Measurements from ENCODE around the gene CEP63. TPM values are rescaled to one million over a fixed set of nuclear protein-coding genes. Genes with fewer than 3 reads are reported as not detected.

Gene CEP63
- total RNA-seq, 2 experiments from 2014 or later = 13.2 to 15.1 TPM

DNA sequence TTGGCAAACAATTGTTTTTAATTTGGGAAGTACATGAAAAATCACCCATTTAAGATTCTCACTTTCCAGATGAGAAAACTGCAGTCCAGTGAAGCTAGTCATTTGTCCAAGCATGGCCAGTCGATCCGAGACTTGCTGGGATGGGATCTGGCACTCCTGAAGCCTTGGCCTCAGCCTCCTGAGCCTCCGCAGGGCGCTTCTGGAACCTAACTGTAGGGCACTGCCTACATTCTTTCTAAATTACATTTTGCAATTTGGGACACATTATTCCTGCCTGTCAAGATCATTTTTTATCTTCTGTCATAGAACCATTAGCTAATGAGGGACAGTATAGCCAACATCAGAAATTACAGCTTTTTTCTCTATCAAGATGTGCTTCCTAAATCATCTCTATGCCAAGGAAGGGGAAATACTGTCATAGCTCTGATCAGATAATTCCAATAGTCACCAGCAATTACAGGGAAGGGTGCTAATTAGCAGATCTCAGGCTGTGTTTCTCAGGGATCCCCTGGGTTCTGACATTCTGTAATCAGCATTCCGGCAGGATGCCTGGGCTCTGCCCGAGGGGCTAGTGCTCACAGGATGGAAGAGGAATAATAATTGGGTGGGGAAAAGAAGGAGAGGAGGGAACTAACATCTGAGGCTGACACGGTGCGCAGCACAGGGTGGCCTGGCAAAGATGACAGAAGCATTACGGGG is 28.3 kb upstream of the CEP63 start:
- intact Hi-C loops (cut with DNase I, micrococcal nuclease) = no loop called here
- POLR2A ChIA-PET = no interaction called here
- Histone ChIP-seq H3K36me3 (ENCODE audit: insufficient read depth, low read length) (no peaks in the 10 kb centered on the region), H3K4me1 (ENCODE audit: insufficient read depth, low read length) (no peaks in the 10 kb centered on the region), H3K27me3 (ENCODE audit: control insufficient read depth in 1 of 2, insufficient read depth in 2 of 2, low read length in 2 of 2) (peaks cover 0 to 23% of the 10 kb centered on the region in 2 experiments), H3K9me3 (ENCODE audit: control insufficient read depth in 1 of 2, insufficient read depth in 1 of 2, low read length in 2 of 2) (no peaks in the 10 kb centered on the region), H3K27ac (ENCODE audit: low read depth in 1 of 2, low read length in 2 of 2) (no peak overlapping the region), H3K4me3 (ENCODE audit: low read length) (no peak overlapping the region)
- TF ChIP-seq, protein P1, sequence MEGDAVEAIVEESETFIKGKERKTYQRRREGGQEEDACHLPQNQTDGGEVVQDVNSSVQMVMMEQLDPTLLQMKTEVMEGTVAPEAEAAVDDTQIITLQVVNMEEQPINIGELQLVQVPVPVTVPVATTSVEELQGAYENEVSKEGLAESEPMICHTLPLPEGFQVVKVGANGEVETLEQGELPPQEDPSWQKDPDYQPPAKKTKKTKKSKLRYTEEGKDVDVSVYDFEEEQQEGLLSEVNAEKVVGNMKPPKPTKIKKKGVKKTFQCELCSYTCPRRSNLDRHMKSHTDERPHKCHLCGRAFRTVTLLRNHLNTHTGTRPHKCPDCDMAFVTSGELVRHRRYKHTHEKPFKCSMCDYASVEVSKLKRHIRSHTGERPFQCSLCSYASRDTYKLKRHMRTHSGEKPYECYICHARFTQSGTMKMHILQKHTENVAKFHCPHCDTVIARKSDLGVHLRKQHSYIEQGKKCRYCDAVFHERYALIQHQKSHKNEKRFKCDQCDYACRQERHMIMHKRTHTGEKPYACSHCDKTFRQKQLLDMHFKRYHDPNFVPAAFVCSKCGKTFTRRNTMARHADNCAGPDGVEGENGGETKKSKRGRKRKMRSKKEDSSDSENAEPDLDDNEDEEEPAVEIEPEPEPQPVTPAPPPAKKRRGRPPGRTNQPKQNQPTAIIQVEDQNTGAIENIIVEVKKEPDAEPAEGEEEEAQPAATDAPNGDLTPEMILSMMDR (IDR thresholded peaks at IDR 0.05) = no peak
- peaks cover 31% of the 10 kb centered on the region for H3K27me3 Mint-ChIP-seq
- no peaks in the 10 kb centered on the region for H3K4me1 Mint-ChIP-seq (ENCODE audit: low read depth)
- ATAC-seq (ENCODE audit: poor library complexity) (no peak), DNase-seq (no peak)
- CTCF ChIA-PET = no interaction called here
- H3K36me3 Mint-ChIP-seq (ENCODE audit: low read depth) = no peaks in the 10 kb centered on the region
- no peak overlapping the region for H3K27ac Mint-ChIP-seq
- H3K9me3 Mint-ChIP-seq = no peaks in the 10 kb centered on the region
- H3K4me3 Mint-ChIP-seq = no peak overlapping the region

DNA sequence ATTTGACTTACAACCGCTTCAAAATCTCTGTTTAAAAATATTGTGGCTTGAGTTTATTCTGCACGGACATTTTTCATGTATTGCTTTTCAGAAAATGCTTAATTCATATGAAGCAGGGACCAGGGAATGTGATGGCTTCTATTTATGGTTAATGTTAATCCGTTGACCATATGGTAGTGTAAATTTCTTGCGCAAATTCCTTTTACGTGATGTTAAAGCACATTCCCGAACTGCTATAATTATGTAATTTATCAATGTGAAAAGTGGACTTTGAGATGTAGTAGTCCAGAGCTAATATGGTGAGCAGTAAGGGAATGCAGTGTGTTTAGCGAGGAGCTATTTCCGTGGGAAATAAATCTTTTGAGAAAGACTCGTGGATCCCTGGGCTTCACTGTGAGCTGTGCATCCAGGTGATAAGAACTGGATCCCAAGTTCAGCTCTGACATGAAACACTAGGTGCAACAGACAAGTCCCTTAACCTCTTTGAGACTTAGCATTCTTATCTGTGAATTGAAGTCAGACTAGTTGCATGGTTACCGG is 27.4 kb upstream of the CEP63 start:
- H3K4me3 ChIP-seq (ENCODE audit: low read length) = no peak overlapping the region
- ChIA-PET POLR2A (no interaction called here), CTCF (no interaction called here)
- H3K27ac ChIP-seq (ENCODE audit: low read depth in 1 of 2, low read length in 2 of 2) = no peak overlapping the region
- no peaks in the 10 kb centered on the region for H3K9me3 Mint-ChIP-seq
- no peaks in the 10 kb centered on the region for H3K9me3 ChIP-seq (ENCODE audit: control insufficient read depth in 1 of 2, insufficient read depth in 1 of 2, low read length in 2 of 2)
- no peaks in the 10 kb centered on the region for H3K36me3 ChIP-seq (ENCODE audit: insufficient read depth, low read length)
- intact Hi-C loops (cut with DNase I, micrococcal nuclease) = no loop called here
- H3K4me3 Mint-ChIP-seq = no peak overlapping the region
- H3K27me3 ChIP-seq (ENCODE audit: control insufficient read depth in 1 of 2, insufficient read depth in 2 of 2, low read length in 2 of 2) = peaks cover 0 to 23% of the 10 kb centered on the region in 2 experiments
- H3K4me1 Mint-ChIP-seq (ENCODE audit: low read depth) = no peaks in the 10 kb centered on the region
- TF ChIP-seq, protein P1 (IDR thresholded peaks at IDR 0.05) = no peak
- no peak overlapping the region for H3K27ac Mint-ChIP-seq
- DNase-seq = no peak
- ATAC-seq (ENCODE audit: poor library complexity) = no peak
- H3K27me3 Mint-ChIP-seq = peaks cover 27% of the 10 kb centered on the region
- no peaks in the 10 kb centered on the region for H3K36me3 Mint-ChIP-seq (ENCODE audit: low read depth)
- H3K4me1 ChIP-seq (ENCODE audit: insufficient read depth, low read length) = no peaks in the 10 kb centered on the region

DNA sequence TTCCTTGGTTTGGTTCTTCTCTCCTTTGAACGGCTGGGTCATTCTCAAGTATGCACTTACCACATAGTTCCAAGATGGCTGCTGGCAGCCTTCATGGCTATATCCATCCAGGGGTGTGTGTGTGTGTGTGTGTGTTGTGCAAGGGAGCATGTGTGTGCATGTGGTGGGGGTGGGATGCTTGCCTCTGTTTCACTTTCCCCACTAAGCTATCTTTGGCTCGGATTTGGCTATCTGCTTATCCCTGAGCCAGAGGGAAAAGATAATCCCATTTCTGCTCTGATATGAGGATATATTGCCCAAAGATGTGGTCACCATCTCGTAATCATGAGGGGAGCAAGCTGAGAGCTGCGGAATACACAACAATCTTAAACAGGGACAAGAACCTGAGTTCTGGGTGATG is 26.3 kb upstream of the CEP63 start:
- DNase-seq (no peak), ATAC-seq (ENCODE audit: poor library complexity) (no peak)
- Histone ChIP-seq H3K27ac (ENCODE audit: low read depth in 1 of 2, low read length in 2 of 2) (no peak overlapping the region), H3K4me1 (ENCODE audit: insufficient read depth, low read length) (no peaks in the 10 kb centered on the region), H3K36me3 (ENCODE audit: insufficient read depth, low read length) (no peaks in the 10 kb centered on the region), H3K4me3 (ENCODE audit: low read length) (no peak overlapping the region), H3K9me3 (ENCODE audit: control insufficient read depth in 1 of 2, insufficient read depth in 1 of 2, low read length in 2 of 2) (no peaks in the 10 kb centered on the region), H3K27me3 (ENCODE audit: control insufficient read depth in 1 of 2, insufficient read depth in 2 of 2, low read length in 2 of 2) (peaks cover 0 to 16% of the 10 kb centered on the region in 2 experiments)
- no peaks in the 10 kb centered on the region for H3K9me3 Mint-ChIP-seq
- no peak overlapping the region for H3K4me3 Mint-ChIP-seq
- H3K4me1 Mint-ChIP-seq (ENCODE audit: low read depth) = no peaks in the 10 kb centered on the region
- intact Hi-C loops (cut with DNase I, micrococcal nuclease) = no loop called here
- H3K36me3 Mint-ChIP-seq (ENCODE audit: low read depth) = no peaks in the 10 kb centered on the region
- H3K27ac Mint-ChIP-seq = no peak overlapping the region
- ChIA-PET POLR2A (no interaction called here), CTCF (no interaction called here)
- H3K27me3 Mint-ChIP-seq = peaks cover 24% of the 10 kb centered on the region
- TF ChIP-seq, protein P1 (IDR thresholded peaks at IDR 0.05) = no peak

All from CD4-positive, alpha-beta T cell (primary cell).